Activated naive CD8-positive, alpha-beta T cell treated with anti-CD3 and anti-CD28 coated beads, Interleukin-2, amount 10 ng/mL, durations not matched to agents 7 days and 5 days (primary cell): ENCODE data around the gene INS. TPM values are rescaled to one million over a fixed set of nuclear protein-coding genes. Genes with fewer than 3 reads are reported as not detected.

Source experiments
- ATAC-seq: fragments of 150-1000 bp; cut with Tn5 transposase; one replicate; pipeline ENCODE4 v1.10.0; 2021; ENCODE audit warnings: low read depth, moderate library complexity
- POLR2A ChIA-PET: fragments of 350-600 bp; sonication (Branson Sonifier 250); formaldehyde crosslinking; loops from one replicate; lab custom pipeline; 2021; ENCODE audit warnings: antibody characterized with exemption; lab: Charles Lee
- DNase-seq: peaks from one replicate; pipeline ENCODE4 v3.0.0; 2021
- H3K27ac Mint-ChIP-seq: one replicate; pipeline ENCODE4 v1.8.0; 2022; ENCODE audit warnings: mild to moderate bottlenecking, mixed read lengths
- H3K27me3 Mint-ChIP-seq: one replicate; pipeline ENCODE4 v1.8.0; 2022; ENCODE audit warnings: mild to moderate bottlenecking, moderate library complexity, mixed read lengths
- H3K36me3 Mint-ChIP-seq: one replicate; pipeline ENCODE4 v1.8.0; 2021; ENCODE audit warnings: mild to moderate bottlenecking, mixed read lengths
- H3K4me1 Mint-ChIP-seq: one replicate; pipeline ENCODE4 v1.8.0; 2021; ENCODE audit warnings: mixed read lengths
- H3K4me3 Mint-ChIP-seq: one replicate; pipeline ENCODE4 v1.8.0; 2022; ENCODE audit warnings: mild to moderate bottlenecking, moderate library complexity, mixed read lengths
- H3K9me3 Mint-ChIP-seq: one replicate; pipeline ENCODE4 v1.8.0; 2021; ENCODE audit warnings: mixed read lengths
- total RNA-seq, 2 experiments: library from RNA; stranded (reverse); gene quantifications; one replicate each; pipeline ENCODE4 v1.2.3, GENCODE V29; 2021

The INS gene
- total RNA-seq = not detected

- Mint-ChIP-seq H3K4me1 (no peaks in the 10 kb centered on the region), H3K36me3 (no peaks in the 10 kb centered on the region), H3K9me3 (no peaks in the 10 kb centered on the region), H3K27me3 (no peaks in the 10 kb centered on the region), H3K27ac (no peak within 1 kb of the TSS), H3K4me3 (no peak within 1 kb of the TSS)
- POLR2A ChIA-PET = no interaction called here
- no peak for DNase-seq
- ATAC-seq = no peak
These were observed at the start of gene INS for GRCh38 chr11:2160736-2161259. INS (minus strand) TSS chr11:2161209; CDS start chr11:2160971, 238 bp downstream.

GRCh38 chr11:2210366-2211112 is 49.5 kb upstream of the INS start:
- Mint-ChIP-seq H3K4me3 (no peak overlapping the region), H3K27me3 (no peaks in the 10 kb centered on the region), H3K9me3 (no peaks in the 10 kb centered on the region), H3K4me1 (peaks cover 10% of the 10 kb centered on the region), H3K27ac (no peak overlapping the region), H3K36me3 (no peaks in the 10 kb centered on the region)
- POLR2A ChIA-PET = interaction anchor here (0.6 kb wide), 1 partner anchor 677 kb away, joined by 3 read pairs; no protein-coding TSS in a partner anchor
- DNase-seq (no peak), ATAC-seq (no peak)

GRCh38 chr11:2209900-2210321 is 48.9 kb upstream of the INS start:
- no peaks in the 10 kb centered on the region for H3K27me3 Mint-ChIP-seq
- H3K36me3 Mint-ChIP-seq = no peaks in the 10 kb centered on the region
- H3K27ac Mint-ChIP-seq = no peak overlapping the region
- no peak for ATAC-seq
- no peak overlapping the region for H3K4me3 Mint-ChIP-seq
- DNase-seq = no peak
- H3K9me3 Mint-ChIP-seq = no peaks in the 10 kb centered on the region
- POLR2A ChIA-PET = no interaction called here
- peaks cover 10% of the 10 kb centered on the region for H3K4me1 Mint-ChIP-seq

- no peaks in the 10 kb centered on the region for H3K27me3 Mint-ChIP-seq
- no peak overlapping the region for H3K27ac Mint-ChIP-seq
- ATAC-seq = no peak
- peaks cover 10% of the 10 kb centered on the region for H3K4me1 Mint-ChIP-seq
- no peaks in the 10 kb centered on the region for H3K9me3 Mint-ChIP-seq
- POLR2A ChIA-PET = no interaction called here
- no peaks in the 10 kb centered on the region for H3K36me3 Mint-ChIP-seq
- DNase-seq = no peak
- H3K4me3 Mint-ChIP-seq = no peak overlapping the region
These were observed 48.4 kb upstream of the INS start for GRCh38 chr11:2209370-2209801.

GRCh38 chr11:2208691-2209369 is 47.8 kb upstream of the INS start:
- Mint-ChIP-seq H3K4me1 (peaks cover 6% of the 10 kb centered on the region), H3K27ac (no peak overlapping the region), H3K27me3 (no peaks in the 10 kb centered on the region), H3K36me3 (no peaks in the 10 kb centered on the region), H3K9me3 (no peaks in the 10 kb centered on the region), H3K4me3 (no peak overlapping the region)
- no peak for ATAC-seq
- POLR2A ChIA-PET = interaction anchor here (0.7 kb wide), 1 partner anchor 96 kb away, joined by 3 read pairs; no protein-coding TSS in a partner anchor
- no peak for DNase-seq

- POLR2A ChIA-PET = interaction anchor here (0.7 kb wide), 1 partner anchor 96 kb away, joined by 3 read pairs; no protein-coding TSS in a partner anchor
- Mint-ChIP-seq H3K9me3 (no peaks in the 10 kb centered on the region), H3K27ac (no peak overlapping the region), H3K4me1 (no peaks in the 10 kb centered on the region), H3K36me3 (no peaks in the 10 kb centered on the region), H3K27me3 (no peaks in the 10 kb centered on the region), H3K4me3 (no peak overlapping the region)
- DNase-seq (no peak), ATAC-seq (no peak)
These were observed 47.0 kb upstream of the INS start for GRCh38 chr11:2207773-2208621.

- no peaks in the 10 kb centered on the region for H3K4me1 Mint-ChIP-seq
- no peaks in the 10 kb centered on the region for H3K9me3 Mint-ChIP-seq
- no peak overlapping the region for H3K4me3 Mint-ChIP-seq
- H3K27ac Mint-ChIP-seq = no peak overlapping the region
- POLR2A ChIA-PET = no interaction called here
- no peaks in the 10 kb centered on the region for H3K27me3 Mint-ChIP-seq
- ATAC-seq = no peak
- no peaks in the 10 kb centered on the region for H3K36me3 Mint-ChIP-seq
- no peak for DNase-seq
These were observed 46.2 kb upstream of the INS start for GRCh38 chr11:2207212-2207611.

- Mint-ChIP-seq H3K27ac (no peak overlapping the region), H3K4me1 (no peaks in the 10 kb centered on the region), H3K27me3 (no peaks in the 10 kb centered on the region), H3K36me3 (no peaks in the 10 kb centered on the region), H3K4me3 (no peak overlapping the region), H3K9me3 (no peaks in the 10 kb centered on the region)
- ATAC-seq (no peak), DNase-seq (no peak)
- POLR2A ChIA-PET = no interaction called here
These were observed 45.1 kb upstream of the INS start for GRCh38 chr11:2205981-2206690.

GRCh38 chr11:2205214-2205720 is 44.3 kb upstream of the INS start:
- POLR2A ChIA-PET = no interaction called here
- no peaks in the 10 kb centered on the region for H3K36me3 Mint-ChIP-seq
- no peaks in the 10 kb centered on the region for H3K27me3 Mint-ChIP-seq
- H3K4me3 Mint-ChIP-seq = no peak overlapping the region
- no peaks in the 10 kb centered on the region for H3K9me3 Mint-ChIP-seq
- no peak for ATAC-seq
- no peaks in the 10 kb centered on the region for H3K4me1 Mint-ChIP-seq
- no peak for DNase-seq
- H3K27ac Mint-ChIP-seq = no peak overlapping the region

- POLR2A ChIA-PET = no interaction called here
- H3K4me1 Mint-ChIP-seq = no peaks in the 10 kb centered on the region
- H3K27ac Mint-ChIP-seq = no peak overlapping the region
- DNase-seq (no peak), ATAC-seq (no peak)
- no peaks in the 10 kb centered on the region for H3K36me3 Mint-ChIP-seq
- H3K27me3 Mint-ChIP-seq = no peaks in the 10 kb centered on the region
- H3K9me3 Mint-ChIP-seq = no peaks in the 10 kb centered on the region
- no peak overlapping the region for H3K4me3 Mint-ChIP-seq
These were observed 43.6 kb upstream of the INS start for GRCh38 chr11:2204361-2205213.

- no peak for DNase-seq
- no peaks in the 10 kb centered on the region for H3K36me3 Mint-ChIP-seq
- no peaks in the 10 kb centered on the region for H3K27me3 Mint-ChIP-seq
- H3K4me1 Mint-ChIP-seq = no peaks in the 10 kb centered on the region
- POLR2A ChIA-PET = no interaction called here
- no peaks in the 10 kb centered on the region for H3K9me3 Mint-ChIP-seq
- H3K4me3 Mint-ChIP-seq = no peak overlapping the region
- no peak overlapping the region for H3K27ac Mint-ChIP-seq
- no peak for ATAC-seq
These were observed 42.6 kb upstream of the INS start for GRCh38 chr11:2203440-2204259.
